GM19240 (cell line): ENCODE results near the gene NEURL1.
"Not testable (repeated sequence)": the region's sequence is repeated elsewhere in the genome, so short reads cannot be mapped to it uniquely, and the experiment has no call there.

Experiments
- DNase-seq: peaks from one replicate; pipeline ENCODE4 v3.0.0; 2011; ENCODE audit warnings: low spot score; ENCODE audit not compliant: insufficient read length

The NEURL1 gene

DNA sequence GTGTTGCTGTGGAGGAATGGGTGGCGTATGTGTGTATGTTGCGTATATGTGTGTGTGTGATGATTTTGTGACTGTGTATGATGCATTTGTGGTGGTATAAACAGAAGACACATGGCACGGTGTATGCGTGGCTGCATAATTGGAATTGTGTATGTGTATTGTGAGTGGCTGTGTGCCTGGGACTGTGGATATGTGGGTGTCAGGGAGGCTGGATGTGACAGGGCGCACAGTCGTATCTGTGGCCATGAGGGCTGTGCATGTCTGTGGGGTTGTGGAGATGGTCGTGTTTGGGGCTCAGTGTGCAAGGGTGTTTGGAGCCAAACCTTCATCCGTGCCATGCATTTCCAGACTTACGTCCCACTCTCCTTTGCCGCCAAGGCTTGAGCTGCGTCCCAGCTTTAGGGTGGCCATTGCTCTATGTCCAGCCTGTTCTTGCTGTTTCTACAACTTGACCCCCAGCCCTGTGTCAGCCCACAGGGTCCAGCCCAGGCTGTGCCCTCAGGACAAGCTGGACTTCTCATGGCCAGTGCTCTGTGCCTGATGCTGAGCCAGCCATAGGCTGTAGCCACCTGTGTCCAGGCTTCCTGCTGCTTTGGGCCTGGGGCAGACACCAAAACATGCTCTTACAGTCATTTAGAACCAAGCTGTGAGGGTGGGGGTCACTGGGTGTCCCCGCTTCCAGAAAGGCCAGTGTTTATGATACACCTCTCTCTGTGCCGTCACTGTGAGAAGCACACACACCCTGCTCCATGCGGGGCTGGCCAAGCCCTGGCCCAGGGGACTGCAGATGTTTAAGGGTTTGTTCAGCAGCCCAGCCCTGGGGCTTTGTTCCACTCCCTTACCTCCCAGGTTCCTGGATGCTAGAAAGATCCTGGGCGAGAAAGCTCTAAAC is 127.6 kb downstream of the NEURL1 start:
- DNase-seq, result no peak

DNA sequence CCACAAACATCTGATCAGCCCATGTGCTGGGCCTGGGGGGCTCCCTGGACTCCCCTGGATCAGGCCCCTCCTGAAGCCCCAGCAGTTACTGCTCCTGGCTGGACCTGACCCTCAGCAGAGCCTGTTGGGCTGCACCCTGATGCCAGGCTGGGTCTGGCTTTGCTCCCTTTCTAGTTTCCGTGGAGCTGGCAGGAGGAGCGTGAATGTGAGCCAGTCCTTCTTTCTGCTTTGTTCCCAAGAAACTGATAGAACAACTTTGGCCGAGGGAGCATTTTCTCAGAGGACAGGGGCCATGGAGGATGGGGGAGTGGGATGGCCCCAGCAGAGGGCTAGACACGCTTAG is 128.2 kb downstream of the NEURL1 start:
- DNase-seq, result no peak

DNA sequence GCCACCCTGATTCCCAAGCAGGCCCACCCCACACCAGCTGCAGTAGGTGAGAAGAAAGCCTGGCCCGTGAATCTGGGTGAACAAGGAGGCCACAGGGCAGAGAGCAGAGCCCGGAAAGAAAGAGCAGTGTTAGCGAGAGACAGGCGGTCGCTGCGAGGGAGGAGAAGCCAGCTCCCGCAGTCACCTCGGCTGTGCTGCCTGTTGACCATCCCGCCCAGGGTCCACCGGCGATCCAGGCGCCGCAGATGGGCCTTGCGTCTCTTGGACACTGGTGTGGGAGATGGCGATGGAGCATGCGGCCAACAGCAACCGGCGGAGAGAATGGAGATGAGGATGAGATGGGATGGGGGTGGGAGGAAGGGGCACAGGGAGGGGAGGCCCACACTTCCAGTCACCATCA is 128.8 kb downstream of the NEURL1 start:
- DNase-seq, result no peak

DNA sequence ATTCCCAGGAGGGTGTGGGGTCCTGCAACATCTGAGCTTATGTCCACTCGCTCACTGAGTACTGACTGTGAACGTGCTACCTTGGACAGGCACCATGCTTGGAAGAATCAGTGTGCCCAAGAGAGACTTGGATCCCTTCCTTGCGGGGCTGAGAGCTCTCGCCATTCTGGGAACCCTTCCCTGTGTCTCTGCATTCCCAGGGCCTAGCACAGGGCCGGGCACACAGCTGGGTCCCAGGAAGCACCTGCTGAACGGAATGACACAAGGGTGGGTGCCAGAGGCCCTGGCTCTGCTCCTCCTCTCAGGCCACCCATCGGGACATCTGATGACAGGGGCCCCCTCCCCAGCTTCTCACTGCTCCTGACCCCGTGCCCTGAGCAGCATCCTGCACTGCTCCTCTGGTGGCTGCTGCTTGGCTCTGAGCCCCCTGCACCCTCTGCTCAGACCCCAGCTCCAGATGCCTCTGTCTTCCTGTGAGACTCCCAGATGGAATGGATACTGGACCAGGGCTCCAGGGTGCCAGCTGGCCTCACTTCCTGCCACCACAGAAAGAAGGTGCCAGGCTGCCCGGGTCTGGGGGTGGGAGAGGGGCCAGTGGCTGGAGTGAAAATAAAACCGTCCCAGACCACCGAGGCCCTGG is 129.6 kb downstream of the NEURL1 start:
- no peak for DNase-seq

DNA sequence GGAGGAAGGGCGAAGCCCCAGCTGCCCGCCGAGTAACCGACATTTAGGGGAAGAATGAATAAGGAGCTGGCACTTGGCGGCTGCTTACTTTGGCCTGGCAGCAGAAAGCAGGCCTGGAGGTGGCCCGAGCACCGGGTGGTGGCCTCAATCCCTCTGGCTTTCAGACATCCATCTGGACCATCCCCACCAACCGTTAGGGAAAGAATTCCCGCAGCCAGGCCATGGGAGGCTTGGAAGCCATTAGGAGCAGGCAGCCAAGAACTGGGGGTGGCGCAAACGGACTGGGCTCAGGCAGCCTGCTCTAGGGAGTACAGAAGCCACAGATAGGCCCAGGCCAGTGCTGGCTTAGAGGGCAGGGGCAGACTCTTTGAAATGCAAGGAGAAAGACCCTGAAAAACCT is 132.7 kb downstream of the NEURL1 start:
- no peak for DNase-seq

DNA sequence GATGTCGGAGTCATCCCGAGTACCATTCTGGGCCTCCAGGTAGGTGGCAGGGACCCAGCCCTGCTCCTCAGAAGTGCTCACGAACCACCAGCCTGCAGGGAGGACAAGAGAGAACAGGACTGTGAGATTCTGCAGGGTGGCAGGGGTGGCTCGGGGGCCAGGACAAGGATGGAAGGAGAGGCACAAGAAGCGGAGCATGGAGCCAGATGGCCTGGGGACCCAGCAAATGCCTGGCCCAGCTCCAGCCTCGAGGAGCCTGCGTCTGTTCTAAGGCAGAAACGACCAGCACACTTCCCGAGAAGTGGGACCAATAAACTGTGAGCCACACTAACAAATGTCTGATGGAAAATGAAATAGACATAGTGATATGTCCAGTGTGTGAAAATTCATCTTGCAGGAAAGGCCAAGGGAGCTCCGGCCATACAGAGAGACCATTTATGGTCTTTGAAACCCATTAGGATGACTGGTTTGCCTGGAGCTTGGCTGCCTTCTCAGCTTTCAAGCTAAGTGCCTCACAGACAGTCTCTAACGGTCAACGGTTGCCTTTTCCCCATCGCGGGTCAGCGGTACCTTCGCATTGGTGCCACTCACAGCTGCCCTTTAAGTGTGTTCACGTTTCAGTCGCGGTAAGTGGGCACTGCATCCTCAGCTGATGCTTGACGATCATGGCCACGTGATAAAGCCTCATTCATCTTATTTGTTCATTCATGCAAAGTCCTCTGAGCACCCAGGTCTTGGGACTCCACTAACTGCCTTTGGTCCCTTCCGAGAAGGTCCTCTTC is 133.8 kb downstream of the NEURL1 start:
- DNase-seq, result no peak

DNA sequence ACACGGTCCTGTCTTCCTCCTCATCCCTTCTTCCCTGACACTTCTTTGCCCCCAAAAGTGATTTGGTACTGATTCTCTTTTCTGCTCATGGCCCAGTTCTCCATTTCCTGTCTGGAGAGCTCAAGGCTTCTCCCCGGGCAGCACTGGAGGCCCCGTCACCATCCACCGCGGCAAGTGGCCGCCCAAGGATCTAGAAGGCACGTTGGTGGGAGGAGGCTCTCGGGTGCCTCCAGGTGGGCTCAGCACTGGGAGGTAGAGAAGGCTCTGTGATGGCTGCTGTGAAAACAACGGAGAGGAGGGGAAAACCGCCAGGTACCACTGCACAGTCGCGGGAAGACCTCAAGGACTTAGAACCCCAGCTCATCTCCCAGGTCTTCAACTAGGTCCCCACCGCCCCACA is 134.4 kb downstream of the NEURL1 start:
- no peak for DNase-seq

DNA sequence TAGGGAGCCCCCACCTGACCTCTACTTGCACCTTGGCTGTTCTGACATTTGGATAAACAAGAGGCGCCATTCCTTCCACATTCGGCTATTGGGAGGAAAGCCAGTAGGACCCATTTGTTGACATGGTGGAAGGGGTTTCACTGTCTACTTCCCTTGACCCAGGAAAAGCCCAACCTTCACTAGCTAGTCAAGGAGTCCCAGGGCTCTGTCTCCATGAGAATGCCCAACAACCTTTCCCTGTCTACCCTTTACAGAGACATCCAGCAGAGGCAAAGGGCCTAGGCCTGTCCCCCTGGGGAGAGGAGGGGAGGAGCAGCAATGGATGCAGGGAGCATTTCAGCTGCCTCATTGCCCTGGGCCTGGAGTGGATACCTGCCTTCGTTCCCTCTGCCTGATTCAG is 136.1 kb downstream of the NEURL1 start:
- DNase-seq, result no peak

DNA sequence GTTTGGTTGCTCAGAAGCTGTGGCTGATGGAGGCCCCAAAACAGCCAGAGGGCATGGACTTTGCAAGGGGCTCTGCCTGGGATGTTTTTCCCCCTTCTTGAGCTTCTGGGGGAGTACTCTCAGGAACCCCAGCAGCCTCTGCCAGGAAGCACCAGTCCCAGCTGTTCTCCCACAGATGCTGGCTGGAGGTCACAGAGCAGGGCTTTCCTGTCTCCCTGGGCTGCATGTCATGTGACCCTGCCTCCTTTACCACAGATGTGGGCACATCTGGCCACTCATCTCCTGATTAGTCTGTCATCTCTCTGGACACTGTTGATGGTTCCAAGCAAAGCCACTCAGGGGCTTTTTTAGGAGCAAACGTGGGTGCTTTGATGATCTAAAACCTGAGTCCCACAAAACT is 136.7 kb downstream of the NEURL1 start:
- no peak for DNase-seq

DNA sequence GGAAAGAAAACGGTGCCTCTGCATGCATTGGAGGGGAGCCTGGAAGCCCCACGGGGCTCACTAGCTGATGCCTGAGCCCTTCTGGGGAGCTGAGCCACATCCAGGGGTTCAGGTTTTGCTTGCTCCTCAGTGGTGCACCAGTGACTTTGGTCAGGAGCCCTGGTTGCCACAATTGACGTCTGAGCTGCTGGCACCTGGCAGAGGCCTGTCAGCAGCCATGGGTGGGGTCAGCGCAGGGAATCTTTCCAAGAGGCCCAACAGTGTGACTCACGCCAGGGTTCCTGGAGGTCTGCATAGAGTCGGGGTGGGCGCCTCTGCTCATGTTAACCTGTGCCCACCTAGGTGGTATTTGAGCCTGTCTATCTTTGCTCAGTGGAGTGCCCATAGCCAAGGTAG is 138.7 kb downstream of the NEURL1 start:
- no peak for DNase-seq

DNA sequence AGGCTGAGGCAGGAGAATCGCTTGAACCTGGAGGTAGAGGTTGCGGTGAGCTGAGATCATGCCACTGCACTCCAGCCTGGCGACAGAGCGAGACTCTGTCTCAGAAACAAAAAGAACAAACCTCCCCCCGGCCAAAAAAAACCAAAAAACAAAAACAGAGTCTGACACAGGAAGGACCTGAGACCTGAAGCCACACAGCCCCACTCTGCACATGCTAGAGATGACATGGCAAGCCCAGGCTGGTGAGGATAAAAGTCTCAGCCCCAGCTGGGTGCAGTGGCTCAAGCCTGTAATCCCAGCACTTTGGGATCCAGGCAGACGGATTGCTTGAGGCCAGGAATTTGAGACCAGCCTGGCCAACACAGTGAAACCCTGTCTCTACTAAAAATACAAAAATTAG is 139.4 kb downstream of the NEURL1 start:
- DNase-seq, result not testable (repeated sequence)

DNA sequence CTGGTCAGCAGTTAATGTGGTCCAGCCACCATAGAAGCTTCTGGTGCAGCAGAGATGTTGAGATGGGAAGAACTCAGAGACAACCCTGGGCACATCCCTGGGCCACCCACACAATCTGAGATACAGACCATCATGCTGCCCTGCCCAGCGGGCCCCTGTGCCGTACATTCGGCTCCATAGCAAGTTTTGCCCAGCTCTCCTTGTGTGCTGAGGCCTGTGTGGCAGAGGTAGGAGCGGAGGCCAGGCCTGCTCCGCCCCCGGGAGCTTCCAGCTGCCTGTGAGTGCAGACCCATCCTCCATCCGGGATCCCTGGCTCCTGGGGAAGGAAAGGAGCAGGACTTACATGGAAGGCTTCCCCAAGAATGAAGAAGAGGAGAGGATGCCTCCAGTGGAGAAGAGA is 140.3 kb downstream of the NEURL1 start:
- DNase-seq, result no peak

DNA sequence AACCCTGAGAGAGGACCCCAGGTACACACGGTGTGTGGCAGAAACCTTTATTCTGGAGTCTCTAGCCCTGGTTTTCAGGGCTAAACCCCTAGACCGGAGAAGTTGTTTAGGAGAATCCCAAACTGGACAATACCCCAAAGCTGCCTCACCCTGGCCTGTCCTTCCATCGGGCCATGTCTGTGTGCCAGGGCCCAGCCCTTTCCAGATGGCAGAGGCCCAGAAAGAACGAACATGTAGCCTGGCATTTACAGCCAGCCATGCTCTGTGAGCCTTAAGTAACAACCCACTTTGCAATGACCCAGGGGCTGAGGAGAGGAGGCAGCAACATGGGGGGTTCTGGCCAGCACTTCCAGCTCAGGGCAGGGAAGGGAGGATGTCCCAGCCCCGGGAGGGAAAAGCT is 142.1 kb downstream of the NEURL1 start:
- DNase-seq, result no peak

DNA sequence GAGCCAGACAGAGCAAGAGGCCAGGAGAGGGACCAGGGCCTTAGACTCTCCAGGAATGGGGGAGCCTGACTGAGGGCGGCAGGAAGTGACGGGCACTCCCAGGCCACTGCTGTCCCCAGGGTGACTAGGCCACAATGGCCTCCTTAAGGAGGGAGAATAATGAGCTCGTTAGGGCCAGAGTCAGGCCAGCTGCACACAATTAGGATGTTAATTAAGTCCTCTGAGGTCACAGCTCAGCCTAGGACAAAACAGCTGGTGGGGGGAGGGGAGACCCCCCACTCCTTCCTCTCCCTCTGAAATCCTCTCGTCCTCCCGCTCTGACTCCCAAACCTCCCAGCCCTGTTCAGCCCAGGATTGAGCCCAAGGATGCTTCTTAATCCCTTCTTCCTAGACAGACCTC is 143.0 kb downstream of the NEURL1 start:
- no peak for DNase-seq

DNA sequence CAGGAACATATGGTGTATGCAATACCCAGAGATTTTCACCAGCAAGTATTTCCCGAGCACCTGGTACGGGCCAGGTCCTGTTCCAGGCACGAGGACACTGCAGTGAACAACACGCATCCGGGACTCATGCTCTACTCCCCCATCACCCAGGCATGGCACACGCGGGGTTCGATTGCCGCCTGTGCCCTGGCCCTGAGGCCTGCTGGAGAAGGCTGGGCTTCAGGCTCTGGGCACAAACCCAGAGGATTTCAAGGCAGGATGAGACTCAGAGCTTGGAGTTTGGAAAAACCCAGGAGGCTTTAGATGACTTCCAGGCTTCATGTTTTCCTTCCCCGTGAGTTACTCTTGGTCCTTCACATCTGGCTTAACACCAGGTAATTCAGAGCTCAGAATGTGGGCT is 143.5 kb downstream of the NEURL1 start:
- DNase-seq, result no peak

DNA sequence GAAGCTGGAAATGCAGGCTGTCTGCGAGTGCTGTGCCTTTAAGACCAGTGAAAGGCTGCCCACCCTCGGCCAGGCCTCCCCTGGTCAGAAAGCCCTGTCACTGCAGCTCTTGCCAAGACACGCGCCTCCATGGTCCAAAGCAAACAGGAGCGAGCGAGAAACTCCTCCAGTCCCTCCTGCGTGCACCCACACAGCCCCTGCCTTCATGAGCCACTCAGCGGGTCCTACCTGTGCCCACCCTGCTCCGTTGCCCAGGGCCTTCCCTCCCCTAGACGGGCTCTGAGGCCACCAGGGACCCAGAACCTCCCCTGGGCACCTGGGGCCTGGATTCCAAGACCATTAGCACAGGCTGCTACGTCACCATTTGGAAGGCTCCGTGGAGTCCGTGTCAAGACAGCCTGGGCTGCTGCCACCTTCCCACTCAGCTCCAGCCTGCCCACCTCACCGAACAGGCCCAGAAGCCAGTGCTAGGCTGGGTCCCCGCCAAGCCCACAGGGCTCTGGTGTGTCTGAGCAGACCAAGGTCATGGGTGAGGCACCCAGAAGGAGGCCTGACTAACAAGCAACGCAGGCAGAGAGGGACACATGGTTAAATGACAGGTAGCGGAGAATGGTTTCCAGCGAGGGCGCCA is 144.5 kb downstream of the NEURL1 start:
- no peak for DNase-seq

DNA sequence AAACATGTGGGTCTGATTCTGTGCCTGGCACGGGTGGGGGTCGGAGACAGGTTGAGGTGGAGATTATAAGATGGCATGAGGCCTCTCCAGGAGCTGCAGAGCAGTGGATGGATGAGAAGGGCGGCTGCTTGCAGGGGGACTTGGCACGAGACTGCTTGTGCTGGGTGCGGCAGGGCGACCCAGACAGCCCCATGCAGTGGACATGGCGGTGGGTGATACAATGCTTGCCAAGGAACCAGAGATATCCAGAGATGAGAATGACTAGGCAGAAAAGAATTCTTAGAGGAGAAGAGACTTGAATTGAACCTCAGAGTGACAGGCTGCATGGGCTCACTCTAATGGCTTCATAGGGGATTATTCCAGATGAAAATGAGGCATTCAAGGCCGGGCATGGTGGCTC is 145.4 kb downstream of the NEURL1 start:
- DNase-seq, result no peak

DNA sequence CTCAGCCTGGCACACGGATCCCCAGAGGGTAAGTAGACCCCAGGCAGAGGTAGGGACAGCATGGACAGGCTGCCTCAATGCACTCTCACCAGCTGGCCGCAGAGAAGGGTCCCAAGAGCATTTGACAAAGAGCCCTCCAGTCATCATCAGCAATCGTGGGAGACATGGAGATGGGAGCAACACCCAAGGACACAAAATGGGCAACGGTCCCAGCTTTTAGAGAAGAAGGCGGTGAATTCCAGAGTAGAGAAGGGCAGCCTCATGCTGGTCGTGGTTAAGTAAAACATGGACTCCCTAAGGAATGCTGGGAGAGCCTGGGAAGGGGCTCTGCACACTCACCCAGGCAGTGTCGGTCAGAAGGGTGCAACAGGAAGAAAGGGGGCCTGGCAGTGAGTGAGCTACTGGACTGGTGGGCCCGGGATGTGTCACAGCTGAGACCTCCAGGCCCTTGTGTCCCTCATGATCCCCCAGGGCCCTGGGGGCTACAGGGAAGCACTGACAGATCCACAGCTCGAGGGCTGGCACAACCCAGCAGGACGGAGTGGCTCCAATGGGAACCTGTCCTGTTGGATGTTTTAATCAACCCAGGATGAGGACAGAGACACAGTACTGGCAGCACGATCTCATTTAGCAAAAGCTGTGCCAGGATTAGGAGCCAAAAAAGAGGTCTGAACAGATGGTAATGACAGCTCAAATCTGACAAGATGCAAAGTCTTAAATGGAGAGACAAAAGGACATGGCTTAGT is 147.1 kb downstream of the NEURL1 start:
- no peak for DNase-seq

DNA sequence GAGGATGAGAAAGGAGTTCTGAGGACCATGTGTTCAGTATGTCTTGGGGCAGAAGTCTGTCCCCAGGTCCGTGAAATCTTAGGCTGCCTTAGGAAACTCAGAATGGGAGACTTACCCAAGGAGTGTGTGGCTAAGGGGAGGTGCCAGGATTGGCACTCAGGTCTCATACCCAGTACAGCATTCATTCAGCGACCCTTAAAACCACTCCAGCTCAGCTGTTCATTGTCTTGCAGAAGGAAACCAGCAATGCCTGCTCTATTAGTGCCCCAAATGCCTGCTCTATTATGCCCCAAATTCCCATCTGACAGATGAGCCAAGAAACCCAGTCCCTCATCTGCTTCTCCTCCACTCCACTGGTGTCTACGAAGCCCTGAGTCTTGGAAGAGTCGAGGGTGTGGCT is 147.8 kb downstream of the NEURL1 start:
- no peak for DNase-seq
